Natural killer cell (primary cell): ENCODE results near the gene CHMP4A. TPM values are rescaled to one million over a fixed set of nuclear protein-coding genes. Genes with fewer than 3 reads are reported as not detected.
"Not testable (repeated sequence)": the region's sequence is repeated elsewhere in the genome, so short reads cannot be mapped to it uniquely, and the experiment has no call there.

ENCODE experiments used
- ATAC-seq, 3 donors: fragments of 150-1000 bp in 2 of 3; fragments of 200-7000 bp in 1 of 3; cut with Tn5 transposase; 1 replicate in 1 of 3; 2 replicates in 2 of 3; pipeline ENCODE4 v1.10.0; 2021; ENCODE audit warnings: mild to moderate bottlenecking in 2 of 3, moderate library complexity in 2 of 3
- DNase-seq, 2 donors: peaks; one replicate each; pipeline versions ENCODE4 v3.0.0 to v3.0.0-alpha.2; 2013 to 2021; ENCODE audit warnings: mixed read lengths in 1 of 2
- H3K27ac ChIP-seq: one replicate; pipeline ENCODE4 v1.5.1; 2013; ENCODE audit warnings: mild to moderate bottlenecking, low read length
- H3K27me3 ChIP-seq: one replicate; pipeline ENCODE4 v1.6.1; 2013; ENCODE audit warnings: low read length; ENCODE audit not compliant: control insufficient read depth, insufficient read depth
- H3K36me3 ChIP-seq: one replicate; pipeline ENCODE4 v1.6.1; 2013; ENCODE audit warnings: low read length; ENCODE audit not compliant: control insufficient read depth, insufficient read depth
- H3K4me1 ChIP-seq: one replicate; pipeline ENCODE4 v1.6.1; 2013; ENCODE audit warnings: low read length; ENCODE audit not compliant: control insufficient read depth, insufficient read depth
- H3K4me3 ChIP-seq: one replicate; pipeline ENCODE4 v1.5.1; 2013; ENCODE audit warnings: low read length
- H3K9me3 ChIP-seq: one replicate; pipeline ENCODE4 v1.6.1; 2013; ENCODE audit warnings: low read length; ENCODE audit not compliant: control insufficient read depth, insufficient read depth
- H3K27ac Mint-ChIP-seq, 2 donors: one replicate each; pipeline ENCODE4 v1.8.0; 2022; ENCODE audit warnings: mild to moderate bottlenecking in 2 of 2, mixed read lengths in 2 of 2, moderate library complexity in 1 of 2
- H3K27me3 Mint-ChIP-seq, 2 donors: one replicate each; pipeline ENCODE4 v1.8.0; 2022; ENCODE audit warnings: low read depth in 2 of 2, mixed read lengths in 2 of 2
- H3K36me3 Mint-ChIP-seq: one replicate; pipeline ENCODE4 v1.8.0; 2022; ENCODE audit warnings: mixed read lengths
- H3K4me1 Mint-ChIP-seq, 2 donors: one replicate each; pipeline ENCODE4 v1.8.0; 2022; ENCODE audit warnings: mixed read lengths in 2 of 2
- H3K4me3 Mint-ChIP-seq: one replicate; pipeline ENCODE4 v1.8.0; 2022; ENCODE audit warnings: mild to moderate bottlenecking, moderate library complexity, mixed read lengths
- H3K9me3 Mint-ChIP-seq, 2 donors: one replicate each; pipeline ENCODE4 v1.8.0; 2022; ENCODE audit warnings: mixed read lengths in 2 of 2
- WGBS: methylation state at CpG from one replicate; pipeline ENCODE4 v1.1.7; 2013; ENCODE audit warnings: missing lambda C conversion rate; ENCODE audit not compliant: insufficient coverage; 5-methylcytosine and 5-hydroxymethylcytosine counted together
- intact Hi-C: fragments of 100-400 bp; cut with micrococcal nuclease; formaldehyde crosslinking; loops from one replicate; pipeline ENCODE4 v1.14.2; 2022
- total RNA-seq, 4 donors: library from RNA; stranded (reverse); fragments of 120-200 nt in 1 of 4; gene quantifications; one replicate each; pipeline versions ENCODE4 v1.2.3 to v1.2.4, GENCODE V29; 2013 to 2022
- TF ChIP-seq, protein P1 (sequence below): fragments of 200-600 bp; IDR thresholded peaks from one replicate; pipeline ENCODE4 v1.8.0; 2022; ENCODE audit warnings: antibody characterized with exemption

CHMP4A gene
- total RNA-seq, 3 donors from 2014 or later (not counting 1 experiment from before 2014, with no cell fraction given): 105 to 118 (median 115) TPM

DNA sequence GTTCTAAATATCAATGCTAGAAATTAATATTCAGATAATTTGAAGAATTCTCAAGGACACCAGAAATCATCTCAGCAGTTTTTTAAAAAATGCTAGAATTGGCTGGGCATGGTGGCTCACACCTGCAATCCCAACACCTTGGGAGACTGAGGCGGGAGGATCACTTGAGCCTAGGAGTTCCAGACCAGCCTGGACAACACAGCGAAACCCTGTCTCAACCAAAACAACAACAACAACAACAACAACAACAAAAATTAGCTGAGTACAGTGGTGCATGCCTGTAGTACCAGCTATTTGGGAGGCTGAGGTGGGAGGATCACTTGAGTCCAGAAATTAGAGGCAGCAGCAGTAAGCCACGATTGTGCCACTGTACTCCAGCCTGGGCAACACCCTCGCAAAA, 5.8 kb upstream of the CHMP4A start:
- H3K36me3 ChIP-seq: peaks cover 4% of the 10 kb centered on the region
- TF ChIP-seq, protein P1, sequence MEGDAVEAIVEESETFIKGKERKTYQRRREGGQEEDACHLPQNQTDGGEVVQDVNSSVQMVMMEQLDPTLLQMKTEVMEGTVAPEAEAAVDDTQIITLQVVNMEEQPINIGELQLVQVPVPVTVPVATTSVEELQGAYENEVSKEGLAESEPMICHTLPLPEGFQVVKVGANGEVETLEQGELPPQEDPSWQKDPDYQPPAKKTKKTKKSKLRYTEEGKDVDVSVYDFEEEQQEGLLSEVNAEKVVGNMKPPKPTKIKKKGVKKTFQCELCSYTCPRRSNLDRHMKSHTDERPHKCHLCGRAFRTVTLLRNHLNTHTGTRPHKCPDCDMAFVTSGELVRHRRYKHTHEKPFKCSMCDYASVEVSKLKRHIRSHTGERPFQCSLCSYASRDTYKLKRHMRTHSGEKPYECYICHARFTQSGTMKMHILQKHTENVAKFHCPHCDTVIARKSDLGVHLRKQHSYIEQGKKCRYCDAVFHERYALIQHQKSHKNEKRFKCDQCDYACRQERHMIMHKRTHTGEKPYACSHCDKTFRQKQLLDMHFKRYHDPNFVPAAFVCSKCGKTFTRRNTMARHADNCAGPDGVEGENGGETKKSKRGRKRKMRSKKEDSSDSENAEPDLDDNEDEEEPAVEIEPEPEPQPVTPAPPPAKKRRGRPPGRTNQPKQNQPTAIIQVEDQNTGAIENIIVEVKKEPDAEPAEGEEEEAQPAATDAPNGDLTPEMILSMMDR: no peak
- Mint-ChIP-seq H3K9me3 (no peaks in the 10 kb centered on the region), H3K4me1 (peaks cover 24 to 25% of the 10 kb centered on the region in 2 donors), H3K27me3 (no peaks in the 10 kb centered on the region), H3K27ac (no peak overlapping the region), H3K36me3 (no peaks in the 10 kb centered on the region), H3K4me3 (no peak overlapping the region)
- H3K27me3 ChIP-seq: no peaks in the 10 kb centered on the region
- DNase-seq (no peak), ATAC-seq (no peak)
- no peak overlapping the region for H3K27ac ChIP-seq
- no peak overlapping the region for H3K4me3 ChIP-seq
- H3K4me1 ChIP-seq: peaks cover 17% of the 10 kb centered on the region
- no peaks in the 10 kb centered on the region for H3K9me3 ChIP-seq
- WGBS: 100% methylated on average over 1 of the region's 4 CpGs
- intact Hi-C loops: loop anchor here (5.0 kb wide), 1 partner anchor 93 kb away; the partner anchor contains the start of genes LTB4R and LTB4R2

DNA sequence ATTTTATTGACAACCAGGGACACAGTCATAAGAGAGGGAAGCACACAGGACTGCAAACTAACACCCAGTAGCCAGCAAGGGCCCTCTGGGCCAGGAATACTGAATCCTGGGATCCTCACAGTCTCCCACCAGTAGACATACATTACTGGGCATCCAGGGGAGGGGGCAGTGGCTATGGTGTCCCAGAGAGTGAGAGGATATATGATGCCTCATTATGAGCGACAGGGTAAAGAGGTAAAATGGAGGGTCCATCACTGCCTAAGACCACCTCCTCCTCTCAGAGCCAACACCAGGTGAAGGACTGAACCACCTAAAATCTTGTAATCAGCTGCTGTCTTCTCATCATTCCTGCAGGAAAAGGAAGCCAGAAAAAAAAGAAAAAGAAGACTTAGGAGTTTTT, 3.6 kb upstream of the CHMP4A start:
- peak overlapping the region; percentile 98 to 99 for H3K27ac Mint-ChIP-seq
- no CpG with 5 or more reads among the region's 1 CpG for WGBS

DNA sequence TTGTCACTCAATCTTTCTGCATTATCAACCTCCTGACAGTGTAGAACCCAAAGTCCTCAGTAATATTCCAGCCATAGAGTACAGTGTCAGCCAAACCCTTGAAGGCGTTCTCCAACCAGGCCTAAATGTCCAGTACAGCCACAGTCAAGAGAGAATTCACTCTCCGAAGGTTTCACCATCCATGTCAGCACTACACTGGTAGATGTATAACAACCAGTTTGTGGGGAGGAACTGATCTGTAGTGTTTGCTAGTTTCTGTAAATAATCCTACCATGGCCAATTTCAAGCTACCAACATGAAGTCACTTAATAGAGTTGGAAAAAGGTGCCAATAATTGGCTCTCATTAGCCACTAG, 3.0 kb upstream of the CHMP4A start:
- Histone ChIP-seq H3K4me3 (no peak overlapping the region), H3K4me1 (peaks cover 30% of the 10 kb centered on the region), H3K36me3 (peaks cover 5% of the 10 kb centered on the region), H3K27me3 (no peaks in the 10 kb centered on the region), H3K27ac (peak overlapping the region; percentile 19), H3K9me3 (no peaks in the 10 kb centered on the region)
- intact Hi-C loops: loop anchor here (1.0 to 5.0 kb wide), 6 partner anchors 16 to 214 kb away; partner anchors contain the start of genes GMPR2, LTB4R, LTB4R2 and NEDD8
- Mint-ChIP-seq H3K4me3 (peak overlapping the region; percentile 90), H3K9me3 (no peaks in the 10 kb centered on the region), H3K36me3 (peaks cover 6% of the 10 kb centered on the region), H3K27me3 (no peaks in the 10 kb centered on the region), H3K4me1 (peaks cover 45 to 49% of the 10 kb centered on the region in 2 donors), H3K27ac (peak overlapping the region; percentile 98 to 99)
- 88% methylated on average over 2 of the region's 2 CpGs for WGBS
- ATAC-seq (no peak), DNase-seq (no peak)
- TF ChIP-seq, protein P1: no peak

More for the DNA sequence above, 3.6 kb upstream of the CHMP4A start:
- not testable (repeated sequence) for H3K36me3 Mint-ChIP-seq, DNase-seq, H3K4me3 Mint-ChIP-seq, H3K27me3 ChIP-seq, H3K9me3 Mint-ChIP-seq, H3K36me3 ChIP-seq, H3K27ac ChIP-seq, H3K9me3 ChIP-seq, ATAC-seq, H3K27me3 Mint-ChIP-seq, H3K4me3 ChIP-seq
- H3K4me1 Mint-ChIP-seq: peaks cover 39 to 44% of the 10 kb centered on the region in 2 donors
- intact Hi-C loops: loop anchor here (1.0 to 5.0 kb wide), 6 partner anchors 15 to 214 kb away; partner anchors contain the start of genes GMPR2, LTB4R, LTB4R2 and NEDD8
- H3K4me1 ChIP-seq: peaks cover 30% of the 10 kb centered on the region

DNA sequence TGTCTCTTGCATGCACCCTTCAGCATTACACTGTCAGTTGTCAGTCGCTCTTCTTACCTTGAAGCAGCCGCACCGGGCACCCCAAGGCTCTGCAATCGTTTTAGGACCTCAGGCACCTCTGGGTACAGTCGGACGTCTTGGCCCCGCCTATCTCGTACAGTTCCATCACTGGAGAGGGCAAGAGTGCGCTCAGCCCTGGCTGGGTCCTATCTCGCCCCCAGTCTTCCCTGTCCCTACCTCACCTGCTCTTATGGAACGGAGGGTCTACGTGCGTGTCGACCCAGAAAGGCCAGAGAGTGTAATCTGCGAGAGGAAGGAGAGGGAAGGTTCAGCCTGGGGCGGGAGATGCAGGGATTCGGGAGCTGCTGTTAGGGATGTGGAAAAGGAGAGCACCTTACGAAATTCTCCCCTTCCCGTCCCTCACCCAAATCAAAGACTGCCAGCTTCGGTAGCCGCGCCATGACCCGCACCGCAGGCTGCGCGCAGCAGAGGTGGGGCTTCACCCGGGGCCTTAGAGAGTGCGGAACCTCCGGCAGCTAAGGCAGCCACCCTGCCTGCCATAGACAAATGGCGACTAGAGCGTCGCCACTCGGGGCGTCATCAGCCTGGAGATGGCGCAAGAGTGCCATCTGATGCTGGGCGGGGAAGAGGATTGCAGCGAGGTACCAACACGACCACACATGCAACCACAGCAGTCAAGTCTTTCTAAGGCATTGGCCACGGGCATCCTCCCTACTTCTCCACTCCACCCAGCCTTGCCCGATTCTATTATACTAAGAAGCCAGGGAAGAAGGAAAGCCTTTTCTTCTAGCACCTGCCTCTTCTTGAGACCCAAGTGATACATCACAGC, 2.4 kb upstream of the CHMP4A start, which contains the start of gene MDP1:
TSS of gene MDP1 (minus strand) at position 572 of the 850 bp plus-strand sequence. CDS start at position 461, 111 bp downstream.
- H3K27ac ChIP-seq: peak within 1 kb of the TSS; percentile 82
- WGBS: 0% methylated on average over 38 of the region's 40 CpGs
- Mint-ChIP-seq H3K27me3 (no peaks in the 10 kb centered on the region), H3K27ac (peak within 1 kb of the TSS; percentile 98 to 99), H3K4me1 (peaks cover 48 to 50% of the 10 kb centered on the region in 2 donors), H3K9me3 (no peaks in the 10 kb centered on the region), H3K4me3 (peak within 1 kb of the TSS; percentile 90), H3K36me3 (peaks cover 6% of the 10 kb centered on the region)
- peaks cover 30% of the 10 kb centered on the region for H3K4me1 ChIP-seq
- intact Hi-C loops: loop anchor here (1.0 to 5.0 kb wide), 6 partner anchors 17 to 215 kb away; partner anchors contain the start of genes GMPR2, LTB4R, LTB4R2 and NEDD8
- DNase-seq: peak; percentile 81 to 96
- H3K36me3 ChIP-seq: peaks cover 9% of the 10 kb centered on the region
- H3K4me3 ChIP-seq: peak within 1 kb of the TSS; percentile 63
- ATAC-seq: peak; percentile 74 to 86 (median 74)
- no peaks in the 10 kb centered on the region for H3K27me3 ChIP-seq
- no peaks in the 10 kb centered on the region for H3K9me3 ChIP-seq
- TF ChIP-seq, protein P1: peak; percentile 61
